Renal pelvis (tissue), 4 donors: ENCODE measurements around the gene TFPI. TPM values are rescaled to one million over a fixed set of nuclear protein-coding genes. Genes with fewer than 3 reads are reported as not detected.
"Not testable (repeated sequence)": the region's sequence is repeated elsewhere in the genome, so short reads cannot be mapped to it uniquely, and the experiment has no call there.

ENCODE experiments used
- DNase-seq: peaks from one replicate; pipeline ENCODE4 v3.0.0-alpha.2; 2013
- polyA plus RNA-seq, 3 donors: library from polyadenylated mRNA; unstranded; fragments of 120-200 nt; gene quantifications; one replicate each; pipeline ENCODE4 v1.2.1, GENCODE V29; 2013; ENCODE audit not compliant: insufficient read length in 3 of 3

The TFPI gene
- polyA plus RNA-seq, 3 donors: 35.9 to 38.1 (median 36.0) TPM

- DNase-seq: no peak
Measured at GRCh38 chr2:187566266-187566665, 12.0 kb upstream of the TFPI start.

DNA sequence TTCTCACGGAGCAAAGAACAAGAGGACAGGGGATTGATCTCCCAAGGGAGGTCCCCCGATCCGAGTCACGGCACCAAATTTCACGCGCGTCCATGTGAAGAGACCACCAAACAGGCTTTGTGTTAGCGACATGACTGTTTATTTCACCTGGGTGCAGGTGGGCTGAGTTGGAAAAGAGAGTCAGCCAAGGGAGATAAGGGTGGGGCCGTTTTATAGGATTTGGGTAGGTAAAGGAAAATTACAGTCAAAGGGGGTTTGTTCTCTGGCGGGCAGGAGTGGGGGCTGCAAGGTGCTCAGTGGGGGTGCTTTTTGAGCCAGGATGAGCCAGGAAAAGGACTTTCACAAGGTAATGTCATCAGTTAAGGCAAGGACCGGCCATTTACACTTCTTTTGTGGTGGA is 11.4 kb upstream of the TFPI start:
- not testable (repeated sequence) for DNase-seq

- not testable (repeated sequence) for DNase-seq
Measured at GRCh38 chr2:187556493-187556892, 2.3 kb upstream of the TFPI start.

- no peak for DNase-seq
Measured at GRCh38 chr2:187554704-187555082, 458 bp upstream of the TFPI start.

DNA sequence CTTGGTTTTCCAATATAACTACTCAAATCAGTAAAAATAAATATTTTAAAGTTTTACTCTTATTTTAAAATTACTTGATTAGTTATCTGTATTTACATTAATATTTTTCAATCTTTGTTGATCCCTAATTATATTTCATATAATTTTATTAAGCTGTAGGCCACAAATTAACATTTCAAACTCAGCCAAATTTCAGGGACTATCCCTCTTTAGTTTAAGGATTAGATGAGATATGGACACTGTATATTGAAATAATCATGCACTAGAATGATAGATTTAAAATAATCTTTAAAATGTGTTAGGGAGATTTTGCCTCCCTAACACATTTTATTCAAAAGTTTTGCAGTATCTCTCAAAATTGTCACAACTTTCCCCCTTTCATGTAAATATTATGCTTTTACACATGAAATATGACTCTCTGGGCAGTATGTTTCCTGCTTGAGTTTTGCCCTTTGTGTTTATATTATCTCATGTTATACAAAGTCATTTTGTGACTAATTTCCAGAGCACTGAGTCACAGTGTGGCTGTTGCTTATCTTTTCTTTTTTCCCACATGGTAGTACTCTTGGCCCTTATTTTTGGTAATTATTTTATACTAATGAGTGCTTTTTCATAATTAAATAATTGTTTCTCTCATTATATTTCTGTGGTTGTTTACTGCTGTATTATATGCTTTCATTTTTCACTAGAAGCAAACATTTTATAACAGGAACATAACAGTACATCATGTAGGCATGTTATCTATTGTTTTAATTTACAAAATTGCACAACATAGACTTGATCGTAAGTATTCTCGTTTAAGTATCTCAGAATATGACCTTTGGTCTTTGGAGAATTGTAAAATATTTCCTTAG is 1.2 kb downstream of the TFPI start:
- no peak for DNase-seq

GRCh38 chr2:187552381-187552780 is 1.9 kb downstream of the TFPI start:
- DNase-seq: no peak

DNA sequence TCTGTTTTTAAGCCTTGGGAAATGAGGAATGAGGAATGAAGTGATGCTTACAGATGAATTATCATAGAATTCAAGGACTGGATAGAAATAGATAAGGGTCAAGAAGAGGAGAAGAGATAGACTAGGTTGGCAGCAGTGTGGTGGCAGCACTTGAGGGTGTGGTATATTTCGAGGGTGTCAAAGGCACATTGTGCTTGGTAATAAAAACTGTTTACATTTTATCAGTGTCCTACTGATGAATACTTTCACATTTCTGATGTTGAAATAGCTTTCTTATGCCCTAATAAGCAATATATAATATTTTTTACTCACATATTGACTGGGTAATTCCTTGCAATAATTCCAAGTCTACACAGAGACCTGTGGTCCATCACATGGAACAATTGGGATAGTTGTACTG is 3.4 kb downstream of the TFPI start:
- no peak for DNase-seq

DNA sequence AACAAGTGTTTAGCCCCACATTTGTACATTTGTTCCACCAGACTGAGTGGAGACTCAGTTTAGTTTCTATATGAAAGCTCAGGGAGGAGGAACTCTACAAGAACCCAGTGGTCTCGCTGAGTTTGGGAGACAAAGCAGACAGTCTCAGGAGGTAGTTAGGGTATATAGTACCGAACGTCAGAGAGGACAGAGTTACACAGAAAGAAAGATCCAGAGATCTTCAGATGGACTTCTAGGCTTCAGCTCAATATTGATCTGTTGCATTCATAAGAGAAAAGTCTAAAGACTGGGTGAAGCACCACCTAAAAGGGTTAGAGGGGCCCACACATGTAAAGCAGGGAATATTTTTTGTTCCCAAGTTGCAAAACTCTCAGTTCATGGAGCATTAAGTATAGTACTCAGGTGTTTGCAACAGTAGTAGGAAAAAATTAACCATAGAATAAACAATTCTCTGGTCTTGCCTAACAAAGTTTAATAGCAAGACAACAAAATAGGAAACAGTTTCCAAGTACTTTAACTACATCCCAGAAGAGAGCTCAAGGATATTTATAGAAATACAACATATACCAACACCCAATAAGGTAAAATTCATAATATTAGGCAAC is 4.2 kb downstream of the TFPI start:
- DNase-seq: no peak

- no peak for DNase-seq
Measured at GRCh38 chr2:187549193-187549592, 5.0 kb downstream of the TFPI start.

GRCh38 chr2:187548656-187549055 is 5.6 kb downstream of the TFPI start:
- no peak for DNase-seq

DNA sequence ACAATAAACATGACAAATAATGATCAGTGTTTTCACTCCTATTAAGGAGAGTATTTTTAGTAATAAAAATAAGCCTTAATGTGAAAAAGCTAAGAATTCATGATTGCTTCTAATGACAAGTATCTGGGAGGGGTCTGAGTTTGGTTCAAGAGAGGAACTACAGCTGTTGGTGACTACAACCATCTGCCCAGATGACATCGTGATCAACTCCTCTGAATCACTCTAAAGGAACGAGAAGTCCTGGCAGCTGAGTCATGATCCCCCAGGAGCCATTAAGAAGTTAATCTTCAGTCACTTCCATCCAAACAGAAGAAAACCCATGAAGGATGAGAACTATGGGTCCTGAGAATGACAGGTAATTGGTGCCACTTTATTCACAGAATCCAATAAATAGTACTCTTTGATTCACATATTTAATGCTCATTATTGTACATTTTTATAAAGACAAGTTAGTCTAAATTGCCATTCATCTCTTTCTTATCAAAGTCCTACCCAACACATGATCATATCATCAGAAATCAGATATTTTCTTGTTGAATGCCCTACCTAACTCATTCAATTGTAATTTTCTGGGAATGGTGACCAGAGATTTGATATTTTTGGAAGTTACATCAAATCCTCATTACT is 6.8 kb downstream of the TFPI start:
- DNase-seq: no peak

- no peak for DNase-seq
Measured at GRCh38 chr2:187546762-187547333, 7.4 kb downstream of the TFPI start.

GRCh38 chr2:187545238-187545751 is 8.9 kb downstream of the TFPI start:
- DNase-seq: no peak

DNA sequence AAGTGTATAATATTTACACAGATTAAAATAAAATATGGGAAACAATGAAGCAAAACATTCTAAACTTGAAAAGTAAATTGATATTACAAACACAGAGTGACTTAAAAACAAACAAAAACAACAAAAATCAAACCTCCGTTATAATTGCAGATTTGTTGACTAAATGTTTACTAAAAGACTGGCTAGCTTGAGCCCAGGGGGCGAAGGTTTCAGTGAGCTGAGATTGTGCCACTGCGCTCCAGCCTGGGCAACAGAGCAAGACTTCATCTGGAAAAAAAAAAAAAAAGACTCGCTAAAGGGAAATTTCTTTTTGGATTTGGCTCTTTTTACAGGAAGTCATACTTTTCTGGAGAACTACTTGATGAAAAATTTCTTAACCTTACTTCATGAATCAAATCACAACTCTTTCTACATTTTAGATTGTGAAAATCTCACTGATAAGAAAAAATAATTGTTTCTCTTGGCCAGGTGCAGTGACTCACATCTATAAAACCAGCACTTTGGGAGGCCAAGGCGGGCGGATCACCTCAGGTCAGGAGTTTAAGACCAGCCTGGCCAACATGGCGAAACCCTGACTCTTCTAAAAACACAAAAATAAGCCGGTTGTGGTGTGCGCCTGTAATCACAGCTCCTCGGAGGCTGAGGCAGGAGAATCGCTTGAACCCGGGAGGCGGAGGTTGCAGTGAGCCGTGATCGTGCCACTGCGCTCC is 9.7 kb downstream of the TFPI start:
- no peak for DNase-seq

GRCh38 chr2:187543488-187543887 is 10.7 kb downstream of the TFPI start:
- no peak for DNase-seq

DNA sequence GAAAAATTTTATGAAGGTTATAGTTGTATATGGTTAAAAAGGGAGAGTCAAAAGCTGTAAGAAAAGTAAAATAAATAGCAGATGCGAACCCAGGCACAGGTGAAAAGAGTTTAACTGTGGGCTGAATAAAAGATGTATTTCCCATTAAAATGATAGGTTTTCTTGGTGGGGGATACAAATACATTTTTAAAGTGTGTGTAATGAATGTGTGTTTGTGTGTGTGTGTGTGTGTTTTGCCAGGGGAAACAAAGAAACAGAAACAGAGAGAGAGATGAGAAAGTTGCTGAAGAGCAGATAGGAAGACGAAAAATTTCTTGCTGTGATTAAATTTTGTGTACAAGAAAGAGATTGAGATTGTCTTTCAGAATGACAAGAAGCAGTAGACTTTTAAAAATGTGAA is 12.1 kb downstream of the TFPI start:
- no peak for DNase-seq

DNA sequence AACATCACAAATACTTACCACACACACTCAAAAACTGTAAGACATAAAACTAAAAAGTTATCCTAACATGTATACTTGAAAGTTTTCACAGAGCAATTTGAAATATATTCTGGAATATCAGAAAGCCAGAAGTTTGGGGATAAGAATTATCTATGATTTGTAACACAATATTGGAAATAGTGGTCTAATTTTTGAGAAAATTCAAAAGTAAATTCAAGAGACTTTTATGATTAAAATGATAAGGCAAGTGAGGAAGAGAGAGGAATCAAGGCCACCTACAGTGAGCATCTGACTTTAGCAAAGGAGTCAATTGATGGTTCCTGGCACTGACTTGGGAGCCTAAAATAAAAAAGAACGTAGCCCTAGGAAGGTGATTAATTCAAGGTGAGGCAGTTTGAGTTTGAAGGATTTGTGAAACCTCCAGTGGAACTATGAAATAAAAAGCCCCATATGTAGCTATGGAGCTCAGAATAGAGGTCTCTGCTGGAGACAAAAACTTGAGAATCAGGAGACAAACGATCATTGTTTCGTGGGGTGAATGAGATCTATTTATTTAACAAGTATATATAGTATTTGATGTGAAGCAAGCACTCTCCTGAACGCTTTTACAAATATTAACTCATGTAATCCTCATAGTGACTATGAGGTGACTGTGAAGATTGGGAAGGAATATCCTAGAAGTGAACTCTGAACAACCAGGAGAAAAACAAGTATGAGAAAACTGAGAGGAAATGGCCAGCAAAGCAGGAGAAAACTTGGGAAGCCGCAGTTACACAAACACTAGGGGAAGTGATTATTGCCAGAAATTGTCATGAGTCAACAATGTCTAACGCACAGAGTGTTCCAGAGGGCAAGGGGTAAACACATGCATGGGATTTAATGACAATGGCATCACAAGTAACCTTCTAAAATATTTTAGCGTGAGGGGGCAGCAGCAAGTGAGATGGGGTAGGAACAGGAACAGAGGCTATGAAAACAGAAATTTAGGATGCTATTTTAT is 12.8 kb downstream of the TFPI start:
- no peak for DNase-seq

DNA sequence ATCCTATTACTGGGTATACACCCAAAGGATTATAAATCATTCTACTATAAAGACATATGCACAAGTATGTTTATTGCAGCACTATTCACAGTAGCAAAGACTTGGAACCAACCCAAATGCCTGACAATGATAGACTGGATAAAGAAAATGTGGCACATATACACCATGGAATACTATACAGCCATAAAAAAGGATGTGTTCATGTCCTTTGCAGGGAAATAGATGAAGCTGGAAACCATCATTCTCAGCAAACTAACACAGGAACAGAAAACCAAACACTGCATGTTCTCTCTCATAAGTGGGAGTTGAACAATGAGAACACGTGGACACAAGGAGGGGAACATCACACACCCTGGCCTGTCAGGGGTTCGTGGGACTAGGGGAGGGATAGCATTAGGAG is 16.0 kb downstream of the TFPI start:
- DNase-seq: not testable (repeated sequence)

DNA sequence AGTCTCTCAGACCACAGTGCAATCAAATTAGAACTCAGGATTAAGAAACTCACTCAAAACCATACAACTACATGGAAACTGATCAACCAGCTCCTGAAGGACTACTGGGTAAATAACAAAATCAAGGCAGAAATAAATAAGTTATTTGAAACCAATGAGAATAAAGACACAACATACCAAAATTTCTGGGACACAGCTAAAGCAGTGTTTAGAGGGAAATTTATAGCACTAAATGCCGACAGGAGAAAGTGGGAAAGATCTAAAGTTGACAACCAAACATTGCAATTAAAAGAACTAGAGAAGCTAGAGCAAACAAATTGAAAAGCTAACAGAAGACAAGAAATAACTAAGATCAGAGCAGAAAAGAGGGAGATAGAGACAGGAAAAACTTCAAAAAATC is 18.9 kb downstream of the TFPI start:
- not testable (repeated sequence) for DNase-seq

DNA sequence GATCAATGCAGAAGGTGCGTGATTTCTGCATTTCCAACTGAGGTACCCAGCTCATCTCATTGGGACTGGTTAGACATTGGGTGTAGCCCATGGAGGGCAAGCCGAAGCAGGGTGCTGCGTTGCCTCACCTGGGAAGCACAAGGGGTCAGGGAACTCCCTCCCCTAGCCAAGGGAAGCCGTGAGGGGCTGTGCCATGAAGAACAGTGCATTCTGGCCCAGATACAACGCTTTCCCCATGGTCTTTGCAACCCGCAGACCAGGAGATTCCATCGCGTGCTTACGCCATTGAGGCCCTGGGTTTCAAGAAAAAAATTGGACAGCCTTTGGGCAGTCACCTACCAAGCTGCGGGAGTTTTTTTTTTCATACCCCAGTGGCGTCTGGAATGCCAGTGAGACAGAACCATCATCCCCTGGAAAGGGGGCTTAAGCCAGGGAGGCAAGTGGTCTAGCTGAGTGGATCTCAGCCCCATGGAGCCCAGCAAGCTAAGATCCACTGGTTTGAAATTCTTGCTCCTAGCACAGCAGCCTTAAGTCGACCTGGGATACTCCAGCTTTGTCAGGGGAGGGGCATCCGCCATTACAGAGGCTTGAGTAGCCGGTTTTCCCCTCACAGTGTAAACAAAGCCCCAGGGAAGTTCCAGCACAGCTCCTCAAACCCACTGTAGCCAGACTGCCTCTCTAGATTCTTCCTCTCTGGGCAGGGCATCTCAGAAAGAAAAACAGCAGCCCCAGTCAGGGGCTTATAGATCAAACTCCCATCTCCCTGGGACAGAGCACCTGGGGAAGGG is 21.7 kb downstream of the TFPI start:
- no peak for DNase-seq
